ENCODE measurements around the gene CLIP3.
A peak's percentile ranks its signal among the peaks of the same experiment; 100 is the strongest.

CLIP3 gene

GRCh38 chr19:36006955-36007354, 25.7 kb downstream of the CLIP3 start:
- no peaks in the 10 kb centered on the region for H3K36me3 ChIP-seq
- no peaks in the 10 kb centered on the region for H3K9me3 ChIP-seq
- H3K4me3 ChIP-seq (ENCODE audit: low read depth, low read length), result no peak overlapping the region
- TF ChIP-seq CTCF (IDR thresholded peaks at IDR 0.05; ENCODE audit: low read depth, low read length), result no peak
- no peak for DNase-seq
- no peaks in the 10 kb centered on the region for H3K27me3 ChIP-seq
- no peaks in the 10 kb centered on the region; the same call in none of the 2 replicates for H3K4me1 ChIP-seq

- Histone ChIP-seq H3K36me3 (peaks cover 14% of the 10 kb centered on the region), H3K4me3 (ENCODE audit: low read depth, low read length) (no peak overlapping the region), H3K4me1 (no peaks in the 10 kb centered on the region; the same call in 1 of the 2 replicates), H3K27me3 (no peaks in the 10 kb centered on the region), H3K9me3 (no peaks in the 10 kb centered on the region)
- TF ChIP-seq CTCF (IDR thresholded peaks at IDR 0.05; ENCODE audit: low read depth, low read length), result no peak
- no peak for DNase-seq
Observed at GRCh38 chr19:36003284-36003683, 29.4 kb downstream of the CLIP3 start.

- H3K9me3 ChIP-seq, result no peaks in the 10 kb centered on the region
- H3K27me3 ChIP-seq, result no peaks in the 10 kb centered on the region
- no peak for TF ChIP-seq CTCF (IDR thresholded peaks at IDR 0.05; ENCODE audit: low read depth, low read length)
- H3K4me1 ChIP-seq, result no peaks in the 10 kb centered on the region; the same call in 1 of the 2 replicates
- no peak for DNase-seq
- H3K4me3 ChIP-seq (ENCODE audit: low read depth, low read length), result no peak overlapping the region
- H3K36me3 ChIP-seq, result peaks cover 14% of the 10 kb centered on the region
Observed at GRCh38 chr19:36001605-36002004, 31.1 kb downstream of the CLIP3 start.

- Histone ChIP-seq H3K9me3 (no peaks in the 10 kb centered on the region), H3K4me3 (ENCODE audit: low read depth, low read length) (peak overlapping the region; percentile 85), H3K4me1 (no peaks in the 10 kb centered on the region), H3K36me3 (peaks cover 14% of the 10 kb centered on the region), H3K27me3 (no peaks in the 10 kb centered on the region)
- no peak for TF ChIP-seq CTCF (IDR thresholded peaks at IDR 0.05; ENCODE audit: low read depth, low read length)
- no peak for DNase-seq
Observed at GRCh38 chr19:35996777-35997176, 35.9 kb downstream of the CLIP3 start.

- no peaks in the 10 kb centered on the region for H3K27me3 ChIP-seq
- peaks cover 7% of the 10 kb centered on the region for H3K36me3 ChIP-seq
- TF ChIP-seq CTCF (IDR thresholded peaks at IDR 0.05; ENCODE audit: low read depth, low read length), result no peak
- DNase-seq, result peak; percentile 96
- peak within 1 kb of the TSS; percentile 85 for H3K4me3 ChIP-seq (ENCODE audit: low read depth, low read length)
- H3K4me1 ChIP-seq, result no peaks in the 10 kb centered on the region
- H3K9me3 ChIP-seq, result no peaks in the 10 kb centered on the region
Observed at GRCh38 chr19:35995048-35995993, 37.4 kb downstream of the CLIP3 start, which contains the start of gene SDHAF1. SDHAF1 (plus strand) TSS chr19:35995188; CDS start chr19:35995275, 87 bp downstream.
